WERI-Rb-1 (cell line): ENCODE results near the gene MED31.
"Not testable (repeated sequence)": the region's sequence is repeated elsewhere in the genome, so short reads cannot be mapped to it uniquely, and the experiment has no call there.

Experiments
- DNase-seq: peaks from one replicate; pipeline ENCODE4 v3.0.0-alpha.2; 2020
- H3K27ac ChIP-seq: fragments of 250-450 bp; sonication (Bioruptor Pico); 2 replicates; pipeline ENCODE4 v1.5.1; 2020; ENCODE audit warnings: mild to moderate bottlenecking, moderate library complexity
- H3K27me3 ChIP-seq: fragments of 250-450 bp; sonication (Bioruptor Pico); 2 replicates; pipeline ENCODE4 v1.5.1; 2021; ENCODE audit warnings: mild to moderate bottlenecking, low read depth, moderate library complexity; ENCODE audit not compliant: insufficient read depth, severe bottlenecking
- H3K36me3 ChIP-seq: fragments of 250-450 bp; sonication (Bioruptor Pico); 2 replicates; pipeline ENCODE4 v1.5.1; 2020; ENCODE audit warnings: mild to moderate bottlenecking, moderate library complexity
- H3K4me3 ChIP-seq: 2 replicates; pipeline ENCODE4 v1.5.1; 2011; ENCODE audit warnings: low read depth, mild to moderate bottlenecking, control low read depth, low read length
- H3K9me3 ChIP-seq: fragments of 250-450 bp; sonication (Bioruptor Pico); 2 replicates; pipeline ENCODE4 v1.5.1; 2021; ENCODE audit warnings: mild to moderate bottlenecking, moderate library complexity; ENCODE audit not compliant: severe bottlenecking
- TF ChIP-seq, protein P1 (sequence below): IDR thresholded peaks from 2 replicates; pipeline ENCODE4 v1.5.1; 2011; ENCODE audit warnings: low read depth, mild to moderate bottlenecking, control low read depth, inconsistent platforms, low read length

MED31 gene

DNA sequence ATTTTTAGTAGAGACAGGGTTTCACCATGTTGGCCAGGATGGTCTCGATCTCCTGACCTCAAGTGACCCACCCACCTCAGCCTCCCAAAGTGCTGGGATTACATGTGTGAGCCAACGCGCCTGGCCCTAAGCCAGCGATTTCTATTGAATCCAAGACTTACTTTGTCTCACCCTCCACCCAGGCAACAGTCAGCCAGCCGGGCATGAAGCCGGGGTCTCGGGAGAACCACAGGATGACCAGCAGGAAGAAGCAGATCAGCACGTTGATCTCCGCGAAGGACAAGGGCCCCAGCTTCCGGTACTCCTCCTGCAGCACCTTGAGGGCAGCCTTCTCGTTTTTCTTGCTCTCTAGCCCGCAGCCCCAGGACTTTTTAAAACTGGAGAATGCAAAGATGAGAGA, 44.2 kb upstream of the MED31 start:
- TF ChIP-seq, protein P1, sequence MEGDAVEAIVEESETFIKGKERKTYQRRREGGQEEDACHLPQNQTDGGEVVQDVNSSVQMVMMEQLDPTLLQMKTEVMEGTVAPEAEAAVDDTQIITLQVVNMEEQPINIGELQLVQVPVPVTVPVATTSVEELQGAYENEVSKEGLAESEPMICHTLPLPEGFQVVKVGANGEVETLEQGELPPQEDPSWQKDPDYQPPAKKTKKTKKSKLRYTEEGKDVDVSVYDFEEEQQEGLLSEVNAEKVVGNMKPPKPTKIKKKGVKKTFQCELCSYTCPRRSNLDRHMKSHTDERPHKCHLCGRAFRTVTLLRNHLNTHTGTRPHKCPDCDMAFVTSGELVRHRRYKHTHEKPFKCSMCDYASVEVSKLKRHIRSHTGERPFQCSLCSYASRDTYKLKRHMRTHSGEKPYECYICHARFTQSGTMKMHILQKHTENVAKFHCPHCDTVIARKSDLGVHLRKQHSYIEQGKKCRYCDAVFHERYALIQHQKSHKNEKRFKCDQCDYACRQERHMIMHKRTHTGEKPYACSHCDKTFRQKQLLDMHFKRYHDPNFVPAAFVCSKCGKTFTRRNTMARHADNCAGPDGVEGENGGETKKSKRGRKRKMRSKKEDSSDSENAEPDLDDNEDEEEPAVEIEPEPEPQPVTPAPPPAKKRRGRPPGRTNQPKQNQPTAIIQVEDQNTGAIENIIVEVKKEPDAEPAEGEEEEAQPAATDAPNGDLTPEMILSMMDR = no peak
- Histone ChIP-seq H3K27ac (no peak overlapping the region), H3K27me3 (peaks cover 6% of the 10 kb centered on the region), H3K4me3 (no peak overlapping the region), H3K9me3 (no peaks in the 10 kb centered on the region), H3K36me3 (no peaks in the 10 kb centered on the region)
- DNase-seq = no peak

GRCh38 chr17:6695051-6695450, 43.6 kb upstream of the MED31 start:
- DNase-seq = no peak
- Histone ChIP-seq H3K9me3 (no peaks in the 10 kb centered on the region), H3K4me3 (no peak overlapping the region), H3K36me3 (no peaks in the 10 kb centered on the region), H3K27me3 (peaks cover 6% of the 10 kb centered on the region), H3K27ac (no peak overlapping the region)
- TF ChIP-seq, protein P1 = no peak

GRCh38 chr17:6691958-6692357, 40.6 kb upstream of the MED31 start:
- not testable (repeated sequence) for H3K27ac ChIP-seq, H3K36me3 ChIP-seq, H3K9me3 ChIP-seq, DNase-seq, H3K4me3 ChIP-seq
- peaks cover 19% of the 10 kb centered on the region for H3K27me3 ChIP-seq

DNA sequence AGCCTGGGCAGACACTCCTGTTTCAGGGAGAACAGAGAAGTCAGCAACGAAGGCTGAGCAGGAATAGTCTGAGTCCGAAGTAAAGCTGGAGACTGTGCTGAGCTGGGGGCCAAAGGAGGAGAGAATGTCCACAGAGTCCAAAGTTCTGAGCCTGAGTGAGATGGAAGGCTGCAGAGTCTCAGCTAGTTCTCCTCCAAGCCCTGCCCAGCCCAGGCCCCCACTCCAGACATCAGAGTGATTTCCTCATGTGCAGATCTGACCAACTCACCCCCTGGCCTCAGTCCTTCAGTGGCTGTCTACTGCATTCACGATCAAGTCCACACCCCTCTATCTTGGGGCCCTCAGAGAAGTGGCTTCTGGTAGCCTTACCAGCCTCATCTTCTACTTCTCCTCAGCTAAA, 40.1 kb upstream of the MED31 start:
- no peaks in the 10 kb centered on the region for H3K9me3 ChIP-seq
- no peaks in the 10 kb centered on the region for H3K36me3 ChIP-seq
- H3K27ac ChIP-seq = no peak overlapping the region
- H3K4me3 ChIP-seq = no peak overlapping the region
- no peak for DNase-seq
- TF ChIP-seq, protein P1 = no peak
- H3K27me3 ChIP-seq = peaks cover 23% of the 10 kb centered on the region

DNA sequence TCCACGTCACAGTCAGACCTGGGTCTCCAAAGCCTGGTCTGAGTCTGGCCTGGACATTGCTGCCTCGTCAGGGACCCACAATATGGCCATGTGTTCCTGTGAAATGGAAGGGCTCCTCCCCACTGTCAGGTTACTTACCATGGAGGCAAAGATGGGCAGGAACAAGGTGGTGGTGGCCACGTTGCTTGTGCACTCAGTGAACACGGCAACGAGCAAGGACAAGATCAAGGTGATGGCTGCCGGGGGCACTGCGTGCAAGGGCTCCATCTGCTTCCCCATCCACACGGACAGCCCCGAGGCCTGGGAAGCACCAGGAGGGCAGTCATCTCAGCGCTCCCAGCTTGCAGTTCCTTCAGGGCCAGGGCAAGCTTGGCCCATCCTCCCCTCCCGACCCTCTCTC, 39.2 kb upstream of the MED31 start:
- TF ChIP-seq, protein P1 = no peak
- no peaks in the 10 kb centered on the region for H3K36me3 ChIP-seq
- no peak overlapping the region for H3K27ac ChIP-seq
- no peak for DNase-seq
- H3K4me3 ChIP-seq = no peak overlapping the region
- H3K9me3 ChIP-seq = no peaks in the 10 kb centered on the region
- H3K27me3 ChIP-seq = peaks cover 18% of the 10 kb centered on the region

DNA sequence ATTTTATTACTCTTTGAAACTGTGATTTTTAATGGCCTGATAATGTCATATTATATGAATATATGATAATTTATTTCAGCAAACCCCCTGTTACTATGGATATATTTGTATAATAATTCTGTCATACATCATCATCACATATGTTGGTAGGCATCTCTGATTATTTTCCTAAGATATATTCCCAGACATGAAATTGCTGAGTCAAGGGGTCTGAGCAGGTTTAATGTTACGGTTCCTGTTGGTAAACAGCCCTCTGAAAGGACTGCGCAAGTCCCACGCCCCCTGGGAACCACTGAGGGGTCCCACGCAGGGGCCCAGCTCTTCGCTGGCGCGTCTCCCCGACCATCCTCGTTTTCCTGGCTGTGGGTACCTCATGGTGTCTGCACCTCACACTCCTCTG, 37.5 kb upstream of the MED31 start:
- H3K9me3 ChIP-seq = no peaks in the 10 kb centered on the region
- no peaks in the 10 kb centered on the region for H3K36me3 ChIP-seq
- peaks cover 24% of the 10 kb centered on the region for H3K27me3 ChIP-seq
- no peak overlapping the region for H3K27ac ChIP-seq
- DNase-seq = no peak
- TF ChIP-seq, protein P1 = no peak
- no peak overlapping the region for H3K4me3 ChIP-seq

- Histone ChIP-seq H3K4me3 (no peak overlapping the region), H3K27ac (no peak overlapping the region), H3K9me3 (no peaks in the 10 kb centered on the region), H3K27me3 (peaks cover 38% of the 10 kb centered on the region), H3K36me3 (no peaks in the 10 kb centered on the region)
- no peak for DNase-seq
- TF ChIP-seq, protein P1 = no peak
These were observed 34.6 kb upstream of the MED31 start for GRCh38 chr17:6686026-6686425.
